Pancreas (tissue), 10 donors: ENCODE data around the gene TRRAP. TPM values are rescaled to one million over a fixed set of nuclear protein-coding genes. Genes with fewer than 3 reads are reported as not detected.
A peak's percentile ranks its signal among the peaks of the same experiment; 100 is the strongest.

Experiments used
- ATAC-seq, 4 donors: fragments of 200-7000 bp; cut with Tn5 transposase; one replicate each; pipeline versions ENCODE4 v1.8.0 to v1.9.1; 2020; ENCODE audit warnings: mild to moderate bottlenecking in 4 of 4, moderate library complexity in 4 of 4
- DNase-seq, 6 donors: peaks; one replicate each; pipeline ENCODE4 v3.0.0-alpha.2; 2020
- FAIRE-seq: peaks from 2 replicates; lab custom pipeline; 2012; peaks lifted over from hg19 to GRCh38; lab: Jason Lieb, UNC
- H3K27ac ChIP-seq, 4 donors: fragments of 200-600 bp; sonication (generic); 1 replicate in 3 of 4; 2 replicates in 1 of 4; pipeline versions ENCODE4 v1.5.0 to v1.8.0; 2020
- H3K27me3 ChIP-seq, 4 donors: fragments of 200-600 bp; one replicate each; pipeline ENCODE4 v1.8.0; 2021
- H3K36me3 ChIP-seq, 3 donors: fragments of 200-600 bp; sonication (generic) in 1 of 3; one replicate each; pipeline versions ENCODE4 v1.5.0 to v1.8.0; 2020 to 2021
- H3K4me1 ChIP-seq, 3 donors: fragments of 200-600 bp; one replicate each; pipeline ENCODE4 v1.8.0; 2021
- H3K4me3 ChIP-seq, 4 donors: fragments of 200-600 bp; sonication (generic) in 2 of 4; one replicate each; pipeline versions ENCODE4 v1.5.0 to v1.8.0; 2020 to 2021
- H3K9me3 ChIP-seq, 4 donors: fragments of 200-600 bp; one replicate each; pipeline ENCODE4 v1.8.0; 2021
- CTCF ChIP-seq, 4 donors: fragments of 200-600 bp; sonication (generic) in 3 of 4; IDR thresholded peaks; one replicate each; pipeline versions ENCODE4 v1.5.0 to v1.8.0; 2021; ENCODE audit warnings: antibody characterized with exemption in 4 of 4
- WGBS, 2 donors: extraction: QIAGEN DNeasy Blood & Tissue Kit; methylation state at CpG; one replicate each; pipeline ENCODE4 v1.1.7; 2013; 5-methylcytosine and 5-hydroxymethylcytosine counted together
- intact Hi-C, 3 donors: fragments of 100-400 bp; cut with DNase I; formaldehyde crosslinking; loops; one replicate each; pipeline versions ENCODE4 v1.11.1 to v1.14.2; 2022
- polyA plus RNA-seq, 2 donors: library from polyadenylated mRNA; stranded (reverse); fragments of 200-250 nt; gene quantifications; one replicate each; pipeline ENCODE4 v1.2.3, GENCODE V29; 2013
- total RNA-seq, 6 donors: library from RNA; stranded (reverse); fragmentation: NEBNext Ultra II Directional in 4 of 6; extraction: Animal tissue kit (Norgen Biotek cat#: 25700) in 4 of 6; gene quantifications; one replicate each; pipeline versions ENCODE4 v1.2.1 to v1.2.4, GENCODE V29; 2021 to 2023
- donor health status: healthy with polysubstance abuse.
- donor health status: DM: no; HTN: no; CAD: no; lungs with moderate emphysema.
- donor health status: DM: no; HTN: no; CAD: no.
- donor health status: control.
- donor health status: control.
- donor health status: Bipolar disorder and iron deficiency.
- donor health status: DM: yes; HTN: yes; CAD: no.
- donor health status: DM: no; HTN: no; CAD: no.
- donor health status: DM: no; HTN: no; CAD: no.
- donor health status: DM: yes; HTN: yes; CAD: no.

Gene TRRAP
- total and polyA plus RNA-seq, 8 donors: 10.2 to 25.1 (median 15.6) TPM

- DNase-seq (no peak), ATAC-seq (no peak), FAIRE-seq (no peak)
- Histone ChIP-seq H3K27ac (no peak overlapping the region), H3K4me1 (no peaks in the 10 kb centered on the region), H3K4me3 (no peak overlapping the region), H3K27me3 (no peaks in the 10 kb centered on the region), H3K9me3 (no peaks in the 10 kb centered on the region), H3K36me3 (peaks cover 11 to 91% (median 30%) of the 10 kb centered on the region in 3 donors)
- no peak for TF ChIP-seq CTCF (IDR thresholded peaks at IDR 0.05)
- intact Hi-C loops: no loop called here
- 91 to 93% methylated on average over 24 of the region's 24 CpGs for WGBS, 2 donors
Observed at GRCh38 chr7:98970016-98970615, 91.8 kb downstream of the TRRAP start.

- H3K4me3 ChIP-seq: no peak overlapping the region
- ATAC-seq (no peak), FAIRE-seq (no peak), DNase-seq (no peak)
- WGBS, 2 donors: 90 to 91% methylated on average over 12 of the region's 12 CpGs
- no peak for TF ChIP-seq CTCF (IDR thresholded peaks at IDR 0.05)
- no peak overlapping the region for H3K27ac ChIP-seq
- no peaks in the 10 kb centered on the region for H3K9me3 ChIP-seq
- intact Hi-C loops: no loop called here
- peaks cover 6 to 85% (median 23%) of the 10 kb centered on the region in 3 donors for H3K36me3 ChIP-seq
- H3K27me3 ChIP-seq: no peaks in the 10 kb centered on the region
- H3K4me1 ChIP-seq: no peaks in the 10 kb centered on the region
Observed at GRCh38 chr7:98970805-98971204, 92.5 kb downstream of the TRRAP start.

- peaks cover 10 to 79% (median 40%) of the 10 kb centered on the region in 3 donors for H3K36me3 ChIP-seq
- H3K9me3 ChIP-seq: no peaks in the 10 kb centered on the region
- no peak for DNase-seq
- intact Hi-C loops: no loop called here
- ATAC-seq: no peak
- no peak for FAIRE-seq
- H3K4me3 ChIP-seq: no peak overlapping the region
- H3K4me1 ChIP-seq: no peaks in the 10 kb centered on the region
- no peaks in the 10 kb centered on the region for H3K27me3 ChIP-seq
- 89 to 94% methylated on average over 4 of the region's 4 CpGs for WGBS, 2 donors
- H3K27ac ChIP-seq: no peak overlapping the region
- no peak for TF ChIP-seq CTCF (IDR thresholded peaks at IDR 0.05)
Observed at GRCh38 chr7:98974205-98974604, 95.9 kb downstream of the TRRAP start.

GRCh38 chr7:98974906-98975816, 96.8 kb downstream of the TRRAP start:
- intact Hi-C loops: no loop called here
- H3K9me3 ChIP-seq: no peaks in the 10 kb centered on the region
- ATAC-seq (peak in 1 of 4 donors; percentile 28), DNase-seq (no peak), FAIRE-seq (no peak)
- no peak overlapping the region for H3K4me3 ChIP-seq
- peaks cover 10 to 79% (median 40%) of the 10 kb centered on the region in 3 donors for H3K36me3 ChIP-seq
- no peaks in the 10 kb centered on the region for H3K4me1 ChIP-seq
- TF ChIP-seq CTCF (IDR thresholded peaks at IDR 0.05): no peak
- WGBS, 2 donors: 91 to 92% methylated on average over 17 of the region's 17 CpGs
- H3K27ac ChIP-seq: no peak overlapping the region
- H3K27me3 ChIP-seq: no peaks in the 10 kb centered on the region
